Activated CD8-positive, alpha-beta T cell treated with anti-CD3 and anti-CD28 coated beads, Interleukin-2, amount 10 ng/mL, durations not matched to agents 7 days and 5 days (primary cell): Measurements from ENCODE around the gene NEK3. TPM values are rescaled to one million over a fixed set of nuclear protein-coding genes. Genes with fewer than 3 reads are reported as not detected.

ENCODE experiments used
- total RNA-seq, 2 experiments: library from RNA; stranded (reverse); gene quantifications; one replicate each; pipeline ENCODE4 v1.2.3, GENCODE V29; 2021

Gene NEK3
- total RNA-seq, 2 experiments from 2014 or later: 0.39 to 2.5 TPM

Other genes with a start within 250 kb of the NEK3 start
- gene ATP7B, start 148.1 kb downstream of the NEK3 start, total RNA-seq: under 1 TPM; 0.29 to 0.37 TPM
- 10 to 100 TPM; 22.9 to 28.3 TPM for gene ALG11, start 147.2 kb downstream of the NEK3 start, total RNA-seq
- 10 to 100 TPM in 1 of 2 experiments, 1 to 10 TPM in 1; 8.5 to 10.5 TPM for gene UTP14C, start 134.9 kb downstream of the NEK3 start, total RNA-seq
- not detected for gene NEK5, start 30.5 kb downstream of the NEK3 start, total RNA-seq
- under 1 TPM; 0.08 to 0.16 TPM for gene THSD1, start 246.6 kb upstream of the NEK3 start, total RNA-seq